K562 (cell line): ENCODE data around the gene LMLN. TPM values are rescaled to one million over a fixed set of nuclear protein-coding genes. Genes with fewer than 3 reads are reported as not detected.

Source experiments
- ADNP ChIP-seq: fragments of 200-800 bp; sonication (Bioruptor generic); IDR thresholded peaks from 2 replicates; pipeline ENCODE4 v1.6.1; 2016; ENCODE audit warnings: missing genetic modification characterization, missing compliant biosample characterization
- BCOR ChIP-seq: fragments of 450-650 bp; IDR thresholded peaks from 2 replicates; pipeline ENCODE4 v1.6.1; 2016
- C11orf30 ChIP-seq: fragments of 450-650 bp; IDR thresholded peaks from 2 replicates; pipeline ENCODE4 v1.6.1; 2016; ENCODE audit warnings: low read depth, mild to moderate bottlenecking
- CHD4 ChIP-seq: fragments of 200-600 bp; sonication (generic); IDR thresholded peaks from 3 replicates; pipeline ENCODE4 v1.6.1; 2012; ENCODE audit warnings: low read depth, mild to moderate bottlenecking, mixed read lengths, low read length, inconsistent platforms; ENCODE audit not compliant: insufficient read depth, insufficient replicate concordance, poor library complexity, severe bottlenecking
- CREB1 ChIP-seq, 2 experiments: sonication (generic) in 1 of 2; formaldehyde crosslinking in 1 of 2; IDR thresholded peaks; 2 replicates each; pipeline versions ENCODE4 v1.6.1 to v1.8.0; 2012 to 2022; ENCODE audit warnings: inconsistent platforms in 1 of 2, mild to moderate bottlenecking in 1 of 2, missing genetic modification reagents in 1 of 2, moderate library complexity in 1 of 2
- GTF2E2 ChIP-seq: fragments of 200-800 bp; sonication (Bioruptor generic); IDR thresholded peaks from 2 replicates; pipeline ENCODE4 v1.6.1; 2016; ENCODE audit warnings: missing genetic modification characterization, missing compliant biosample characterization
- HNRNPLL ChIP-seq: fragments of 200-400 bp; formaldehyde crosslinking; IDR thresholded peaks from 2 replicates; pipeline ENCODE4 v1.6.1; 2017; ENCODE audit warnings: low read length, low read depth, mild to moderate bottlenecking; ENCODE audit not compliant: poor library complexity, severe bottlenecking
- KHSRP ChIP-seq: fragments of 450-650 bp; IDR thresholded peaks from 2 replicates; pipeline ENCODE4 v1.6.1; 2017
- MAX ChIP-seq: sonication (generic); formaldehyde crosslinking; IDR thresholded peaks from 2 replicates; pipeline ENCODE4 v1.9.0; 2022; ENCODE audit warnings: mild to moderate bottlenecking, missing genetic modification reagents
- NFATC3 ChIP-seq: fragments of 450-650 bp; IDR thresholded peaks from 2 replicates; pipeline ENCODE4 v1.6.1; 2017; ENCODE audit warnings: mild to moderate bottlenecking
- NFE2 ChIP-seq: IDR thresholded peaks from 2 replicates; pipeline ENCODE4 v1.6.1; 2014; ENCODE audit warnings: antibody characterized with exemption, low read depth
- PREB ChIP-seq: sonication (generic); formaldehyde crosslinking; IDR thresholded peaks from 2 replicates; pipeline ENCODE4 v1.8.1; 2023; ENCODE audit warnings: mild to moderate bottlenecking, missing genetic modification reagents
- THRB ChIP-seq: fragments of 450-650 bp; formaldehyde crosslinking; conservative IDR thresholded peaks from 2 replicates; pipeline ENCODE4 v1.4.0; 2022; ENCODE audit warnings: mild to moderate bottlenecking, missing genetic modification characterization
- USF2 ChIP-seq: sonication (generic); formaldehyde crosslinking; IDR thresholded peaks from 2 replicates; pipeline ENCODE4 v1.5.0; 2020; ENCODE audit warnings: missing genetic modification reagents
- ZBTB11 ChIP-seq, 3 experiments: fragments of 200-800 bp in 1 of 3; fragments of 250-450 bp in 1 of 3; fragments of 450-650 bp in 1 of 3; sonication (Bioruptor Pico) in 1 of 3; sonication (Bioruptor generic) in 1 of 3; formaldehyde crosslinking in 1 of 3; IDR thresholded peaks; 2 replicates each; pipeline versions ENCODE4 v1.6.1 to v1.8.0; 2016 to 2022; ENCODE audit warnings: mild to moderate bottlenecking in 2 of 3, missing genetic modification characterization in 2 of 3, missing compliant biosample characterization in 1 of 3, moderate library complexity in 1 of 3
- ZBTB2 ChIP-seq: fragments of 450-650 bp; IDR thresholded peaks from 2 replicates; pipeline ENCODE4 v1.6.1; 2016; ENCODE audit warnings: antibody characterized with exemption
- ZKSCAN1 ChIP-seq: fragments of 150-350 bp; IDR thresholded peaks from 2 replicates; pipeline ENCODE4 v1.6.1; 2016; ENCODE audit warnings: low read depth, low read length
- polyA plus RNA-seq, 8 experiments: library from polyadenylated mRNA; depleted of rRNA in 4 of 8; stranded (reverse) in 5 of 8; unstranded in 3 of 8; fragments of >200 nt; fragmentation: Nextera tagmentation in 2 of 8; fragmentation: Illumina TruSeq in 1 of 8; extraction: Ambion mirVana in 2 of 8; extraction: Trizol in 1 of 8; gene quantifications; 2 replicates each; pipeline versions ENCODE4 v1.2.1 to v1.2.3, GENCODE V29; 2011 to 2014; ENCODE audit warnings: inconsistent platforms in 1 of 8, missing spikeins in 1 of 8
- total RNA-seq, 7 experiments: library from RNA; depleted of rRNA in 6 of 7; stranded (reverse); fragments of >200 nt in 6 of 7; fragmentation: Illumina TruSeq in 2 of 7; extraction: Trizol in 2 of 7; gene quantifications; 2 replicates each; pipeline versions ENCODE4 v1.2.1 to v1.2.3, GENCODE V29; 2011 to 2021; ENCODE audit warnings: low replicate concordance in 1 of 7

The LMLN gene
- total and polyA plus RNA-seq, 9 of the 15 experiments (the other 6 are each of a cell fraction or from before 2014, with no cell fraction given), result 2.2 to 15.9 (median 6.9) TPM

- TF ChIP-seq THRB (CRISPR knock-in tag) (no peak), CHD4 (peak; percentile 51), CREB1 (IDR thresholded peaks at IDR 0.05) (no peak), CREB1 (CRISPR knock-in tag; IDR thresholded peaks at IDR 0.05) (peak; percentile 13; the same call in 1 of the 2 replicates), BCOR (0 out of 2 replicates have a peak, but pooled peaks have one; percentile 36), GTF2E2 (0 out of 2 replicates have a peak, but pooled peaks have one; percentile 45), NFE2 (peak; percentile 48), KHSRP (no peak), ZBTB11 (CRISPR knock-in tag; IDR thresholded peaks at IDR 0.05) (peak in 1 of 3 experiments; percentile 45; a peak in 1 of 6 replicates), HNRNPLL (no peak), PREB (0 out of 2 replicates have a peak, but pooled peaks have one; percentile 60), MAX (CRISPR knock-in tag) (no peak), ZBTB2 (0 out of 2 replicates have a peak, but pooled peaks have one; percentile 14), USF2 (CRISPR knock-in tag) (no peak), ADNP (tag) (peak; percentile 82), C11orf30 (0 out of 2 replicates have a peak, but pooled peaks have one; percentile 10), NFATC3 (no peak), ZKSCAN1 (peak; percentile 96)
Measured at GRCh38 chr3:197949191-197949777, 10.7 kb upstream of the LMLN start (continued).
